Measurements from ENCODE around the gene PSMB10.
A peak's percentile ranks its signal among the peaks of the same experiment; 100 is the strongest.

Gene PSMB10

DNA sequence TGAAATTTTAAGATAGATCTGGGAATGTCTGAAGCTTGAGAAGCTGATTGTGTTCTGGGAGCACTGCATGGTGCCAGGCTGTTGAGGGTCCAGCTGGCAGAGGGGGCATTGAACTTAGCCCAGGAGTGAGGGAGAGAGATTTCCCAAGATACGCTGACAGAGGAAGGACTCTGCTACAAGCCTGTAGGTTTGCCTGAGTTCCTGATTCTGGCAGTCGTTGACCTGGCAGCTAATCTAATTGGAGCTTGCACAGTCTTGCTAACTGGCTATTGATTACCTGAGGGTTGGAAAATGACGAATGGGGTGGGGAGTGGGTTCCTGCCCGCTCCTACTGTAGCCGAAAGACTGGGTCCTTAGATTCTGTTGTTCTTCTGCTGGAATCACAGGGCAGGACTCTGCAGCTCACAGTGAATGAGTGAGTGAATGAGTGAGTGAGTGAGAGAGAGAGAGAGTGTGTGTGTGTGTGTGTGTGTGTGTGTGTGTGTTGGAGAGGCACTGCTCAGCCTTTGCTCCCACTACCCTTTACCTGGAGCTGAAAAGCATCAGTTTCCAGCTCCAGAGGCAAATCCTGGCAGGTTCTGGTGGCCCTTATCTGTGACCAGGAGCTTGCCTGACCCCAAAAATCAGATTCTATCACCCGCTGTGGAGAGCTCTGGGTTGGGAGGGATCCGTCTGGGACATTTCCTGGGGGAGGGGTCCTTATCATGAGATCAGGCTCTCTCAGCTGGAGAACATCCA, 21.7 kb downstream of the PSMB10 start:
- H3K9me3 ChIP-seq (ENCODE audit: severe bottlenecking) = no peaks in the 10 kb centered on the region
- H3K27ac ChIP-seq (ENCODE audit: poor library complexity, severe bottlenecking) = no peak overlapping the region

DNA sequence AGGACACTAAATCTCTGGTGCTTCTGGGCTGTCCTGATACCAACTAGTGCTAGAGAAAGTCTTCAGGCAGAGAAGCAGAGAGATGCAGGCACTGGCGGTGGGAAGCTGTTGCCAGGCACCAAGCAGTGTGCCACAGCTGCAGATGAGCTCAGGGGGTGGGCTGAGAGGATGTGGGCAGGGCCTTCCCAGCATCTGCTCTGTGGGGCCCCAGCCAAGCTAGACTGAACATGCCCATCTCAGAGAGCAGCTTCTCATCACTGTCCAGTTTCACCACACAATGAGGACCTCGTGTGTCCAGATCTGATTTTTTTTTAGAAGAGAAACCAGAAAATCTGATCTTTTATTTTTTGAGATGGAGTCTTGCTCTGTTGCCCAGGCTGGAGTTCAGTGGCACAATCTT, 26.5 kb downstream of the PSMB10 start:
- TF ChIP-seq, protein P1, sequence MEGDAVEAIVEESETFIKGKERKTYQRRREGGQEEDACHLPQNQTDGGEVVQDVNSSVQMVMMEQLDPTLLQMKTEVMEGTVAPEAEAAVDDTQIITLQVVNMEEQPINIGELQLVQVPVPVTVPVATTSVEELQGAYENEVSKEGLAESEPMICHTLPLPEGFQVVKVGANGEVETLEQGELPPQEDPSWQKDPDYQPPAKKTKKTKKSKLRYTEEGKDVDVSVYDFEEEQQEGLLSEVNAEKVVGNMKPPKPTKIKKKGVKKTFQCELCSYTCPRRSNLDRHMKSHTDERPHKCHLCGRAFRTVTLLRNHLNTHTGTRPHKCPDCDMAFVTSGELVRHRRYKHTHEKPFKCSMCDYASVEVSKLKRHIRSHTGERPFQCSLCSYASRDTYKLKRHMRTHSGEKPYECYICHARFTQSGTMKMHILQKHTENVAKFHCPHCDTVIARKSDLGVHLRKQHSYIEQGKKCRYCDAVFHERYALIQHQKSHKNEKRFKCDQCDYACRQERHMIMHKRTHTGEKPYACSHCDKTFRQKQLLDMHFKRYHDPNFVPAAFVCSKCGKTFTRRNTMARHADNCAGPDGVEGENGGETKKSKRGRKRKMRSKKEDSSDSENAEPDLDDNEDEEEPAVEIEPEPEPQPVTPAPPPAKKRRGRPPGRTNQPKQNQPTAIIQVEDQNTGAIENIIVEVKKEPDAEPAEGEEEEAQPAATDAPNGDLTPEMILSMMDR (IDR thresholded peaks at IDR 0.05; ENCODE audit: poor library complexity, severe bottlenecking) = peak; percentile 14
- ATAC-seq (ENCODE audit: low read depth) (peak; percentile 93), DNase-seq (ENCODE audit: low spot score) (no peak)
- Histone ChIP-seq H3K9me3 (ENCODE audit: severe bottlenecking) (no peaks in the 10 kb centered on the region), H3K27ac (ENCODE audit: poor library complexity, severe bottlenecking) (no peak overlapping the region), H3K36me3 (ENCODE audit: low read depth) (peaks cover 19% of the 10 kb centered on the region; the same call in 1 of the 2 replicates), H3K27me3 (ENCODE audit: insufficient read depth, poor library complexity, severe bottlenecking) (no peaks in the 10 kb centered on the region), H3K4me1 (ENCODE audit: insufficient read depth, poor library complexity, severe bottlenecking) (no peaks in the 10 kb centered on the region), H3K4me3 (ENCODE audit: severe bottlenecking) (no peak overlapping the region)

More for the DNA sequence above, 21.7 kb downstream of the PSMB10 start:
- Histone ChIP-seq H3K27me3 (ENCODE audit: insufficient read depth, poor library complexity, severe bottlenecking) (no peaks in the 10 kb centered on the region), H3K36me3 (ENCODE audit: low read depth) (peaks cover 14% of the 10 kb centered on the region; the same call in 1 of the 2 replicates), H3K4me3 (ENCODE audit: severe bottlenecking) (no peak overlapping the region), H3K4me1 (ENCODE audit: insufficient read depth, poor library complexity, severe bottlenecking) (peaks cover 6% of the 10 kb centered on the region)
- DNase-seq (ENCODE audit: low spot score) (no peak), ATAC-seq (ENCODE audit: low read depth) (no peak)
- TF ChIP-seq, protein P1 (IDR thresholded peaks at IDR 0.05; ENCODE audit: poor library complexity, severe bottlenecking) = no peak

DNA sequence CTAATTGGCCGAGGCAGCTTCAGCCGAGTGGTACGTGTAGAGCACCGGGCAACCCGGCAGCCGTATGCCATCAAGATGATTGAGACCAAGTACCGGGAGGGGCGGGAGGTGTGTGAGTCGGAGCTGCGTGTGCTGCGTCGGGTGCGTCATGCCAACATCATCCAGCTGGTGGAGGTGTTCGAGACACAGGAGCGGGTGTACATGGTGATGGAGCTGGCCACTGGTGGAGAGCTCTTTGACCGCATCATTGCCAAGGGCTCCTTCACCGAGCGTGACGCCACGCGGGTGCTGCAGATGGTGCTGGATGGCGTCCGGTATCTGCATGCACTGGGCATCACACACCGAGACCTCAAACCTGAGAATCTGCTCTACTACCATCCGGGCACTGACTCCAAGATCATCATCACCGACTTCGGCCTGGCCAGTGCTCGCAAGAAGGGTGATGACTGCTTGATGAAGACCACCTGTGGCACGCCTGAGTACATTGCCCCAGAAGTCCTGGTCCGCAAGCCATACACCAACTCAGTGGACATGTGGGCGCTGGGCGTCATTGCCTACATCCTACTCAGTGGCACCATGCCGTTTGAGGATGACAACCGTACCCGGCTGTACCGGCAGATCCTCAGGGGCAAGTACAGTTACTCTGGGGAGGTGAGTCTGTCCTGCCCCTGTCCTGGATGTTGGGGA, 27.5 kb downstream of the PSMB10 start:
- Histone ChIP-seq H3K9me3 (ENCODE audit: severe bottlenecking) (no peaks in the 10 kb centered on the region), H3K4me1 (ENCODE audit: insufficient read depth, poor library complexity, severe bottlenecking) (no peaks in the 10 kb centered on the region), H3K27me3 (ENCODE audit: insufficient read depth, poor library complexity, severe bottlenecking) (no peaks in the 10 kb centered on the region), H3K36me3 (ENCODE audit: low read depth) (peaks cover 19% of the 10 kb centered on the region; the same call in 1 of the 2 replicates), H3K4me3 (ENCODE audit: severe bottlenecking) (no peak overlapping the region), H3K27ac (ENCODE audit: poor library complexity, severe bottlenecking) (no peak overlapping the region)
- DNase-seq (ENCODE audit: low spot score) = no peak
- TF ChIP-seq, protein P1 (IDR thresholded peaks at IDR 0.05; ENCODE audit: poor library complexity, severe bottlenecking) = no peak
- no peak for ATAC-seq (ENCODE audit: low read depth)

DNA sequence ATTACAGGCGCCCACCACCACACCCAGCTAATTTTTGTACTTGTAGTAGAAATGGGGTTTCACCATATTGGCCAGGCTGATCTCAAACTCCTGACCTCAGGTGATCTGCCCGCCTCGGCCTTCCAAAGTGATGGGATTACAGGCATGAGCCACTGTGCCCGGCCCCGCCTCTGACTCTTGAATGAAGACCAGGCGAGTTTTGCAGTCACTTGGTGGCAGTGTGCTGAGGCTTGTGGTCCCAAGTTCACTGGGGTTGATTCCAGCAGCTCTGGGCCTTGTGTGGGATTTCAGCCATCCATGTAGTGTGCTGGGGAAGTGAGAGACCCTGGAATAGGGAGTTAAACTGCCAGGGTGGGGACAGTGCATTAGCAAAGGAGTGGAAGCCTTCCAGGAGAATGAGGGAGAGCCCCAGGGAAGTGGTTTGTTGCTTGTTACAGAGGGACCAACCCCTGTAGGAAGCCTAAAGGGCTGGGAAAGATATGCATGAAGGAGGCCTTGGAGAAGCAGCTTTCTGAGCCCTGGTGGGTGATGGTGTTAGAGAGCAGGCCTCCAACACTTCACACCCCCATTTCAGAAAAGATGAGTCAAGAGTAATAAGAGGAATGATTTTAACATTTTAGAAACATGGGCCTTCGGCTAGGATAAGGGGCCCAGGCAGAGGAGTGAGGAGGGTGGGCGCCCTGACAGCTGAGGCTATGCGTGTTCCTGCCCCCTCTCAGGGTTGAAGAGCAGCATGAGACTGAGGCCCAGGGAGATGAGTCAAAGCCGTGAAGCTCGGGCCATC, 29.1 kb downstream of the PSMB10 start:
- H3K36me3 ChIP-seq (ENCODE audit: low read depth) = peaks cover 23% of the 10 kb centered on the region; the same call in 1 of the 2 replicates
- TF ChIP-seq, protein P1 (IDR thresholded peaks at IDR 0.05; ENCODE audit: poor library complexity, severe bottlenecking) = no peak
- DNase-seq (ENCODE audit: low spot score) = no peak
- no peak for ATAC-seq (ENCODE audit: low read depth)
- no peak overlapping the region for H3K27ac ChIP-seq (ENCODE audit: poor library complexity, severe bottlenecking)
- H3K9me3 ChIP-seq (ENCODE audit: severe bottlenecking) = no peaks in the 10 kb centered on the region
- H3K4me3 ChIP-seq (ENCODE audit: severe bottlenecking) = no peak overlapping the region
- H3K27me3 ChIP-seq (ENCODE audit: insufficient read depth, poor library complexity, severe bottlenecking) = no peaks in the 10 kb centered on the region
- no peaks in the 10 kb centered on the region for H3K4me1 ChIP-seq (ENCODE audit: insufficient read depth, poor library complexity, severe bottlenecking)
